ENCODE measurements around the gene CRIP2.

CRIP2 gene

GRCh38 chr14:105486163-105486973, 11.7 kb downstream of the CRIP2 start, which contains the start of gene CRIP1:
TSS of gene CRIP1 (plus strand) at chr14:105486886. CDS start at chr14:105487260, 374 bp downstream.
- DNase-seq (ENCODE audit: extremely low read depth in 1 of 2, low read depth in 1 of 2), result no peak

DNA sequence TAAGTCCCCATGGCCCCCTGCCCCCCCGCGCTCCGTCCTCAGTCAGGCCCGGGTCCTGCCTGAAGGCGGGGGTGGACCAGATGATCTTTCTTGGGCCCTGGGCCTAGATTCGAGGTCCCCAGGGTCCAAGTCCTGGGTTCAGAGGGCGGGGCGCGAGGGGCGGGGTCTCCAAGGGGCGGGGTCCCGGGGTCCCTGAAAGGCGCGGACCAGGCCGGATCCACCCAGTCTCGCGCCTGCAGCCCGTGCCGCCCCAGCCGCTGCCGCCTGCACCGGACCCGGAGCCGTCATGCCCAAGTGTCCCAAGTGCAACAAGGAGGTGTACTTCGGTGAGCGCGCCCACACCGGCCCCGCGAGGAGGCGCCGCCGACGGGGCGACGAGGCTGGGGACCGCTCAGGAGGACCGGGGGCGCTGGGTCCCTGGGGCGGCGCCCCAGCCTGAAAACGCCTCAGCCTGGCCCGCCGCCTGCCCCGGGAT, 12.4 kb downstream of the CRIP2 start:
- no peak for DNase-seq (ENCODE audit: extremely low read depth in 1 of 2, low read depth in 1 of 2)

- DNase-seq (ENCODE audit: extremely low read depth in 1 of 2, low read depth in 1 of 2), result peak in 1 of 2 donors; percentile 65
These were observed 12.9 kb downstream of the CRIP2 start for GRCh38 chr14:105487449-105487985.

- no peak for DNase-seq (ENCODE audit: extremely low read depth in 1 of 2, low read depth in 1 of 2)
These were observed 13.6 kb downstream of the CRIP2 start for GRCh38 chr14:105487986-105488777.

DNA sequence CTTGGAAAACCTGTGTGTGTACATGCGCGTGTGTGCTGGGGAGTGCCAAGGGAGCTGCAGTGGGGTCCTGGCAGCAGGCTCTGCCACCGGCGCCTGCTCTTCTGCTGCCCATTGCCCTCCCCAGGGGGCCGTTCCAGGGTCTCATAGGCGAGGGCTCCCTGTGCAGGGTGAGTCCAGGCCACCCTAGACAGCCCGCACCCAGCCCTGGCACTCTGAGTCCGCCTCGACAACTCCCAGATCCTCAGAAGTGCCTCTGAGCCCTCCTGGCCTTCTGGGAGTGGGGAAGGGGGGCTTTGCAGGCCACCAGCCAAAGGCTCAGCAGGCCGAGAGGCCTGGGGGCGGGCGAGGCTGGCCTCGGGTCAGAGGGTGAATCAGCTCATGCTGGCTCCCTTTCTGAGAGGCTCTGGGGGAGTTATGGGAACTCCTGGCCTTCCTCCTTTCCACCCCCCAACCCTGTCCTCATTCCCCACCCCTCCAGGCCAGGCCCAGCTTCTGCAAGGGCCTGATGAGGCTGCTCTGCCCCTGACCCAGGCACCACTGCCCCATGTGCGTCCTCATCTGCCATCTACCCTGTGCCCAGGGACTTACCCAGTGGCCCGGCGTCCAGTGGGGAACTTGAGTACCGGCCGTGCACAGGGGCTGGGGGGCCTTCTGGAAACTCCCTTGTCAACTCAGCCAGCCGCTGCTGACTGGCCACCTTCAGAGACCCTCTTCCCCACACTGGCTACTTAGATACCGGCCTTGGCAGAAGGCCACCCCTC, 14.3 kb downstream of the CRIP2 start:
- no peak for DNase-seq (ENCODE audit: extremely low read depth in 1 of 2, low read depth in 1 of 2)

GRCh38 chr14:105489542-105490266, 15.1 kb downstream of the CRIP2 start:
- DNase-seq (ENCODE audit: extremely low read depth in 1 of 2, low read depth in 1 of 2), result peak; percentile 77 to 92

- no peak for DNase-seq (ENCODE audit: extremely low read depth in 1 of 2, low read depth in 1 of 2)
These were observed 15.6 kb downstream of the CRIP2 start for GRCh38 chr14:105490267-105490571.

- DNase-seq (ENCODE audit: extremely low read depth in 1 of 2, low read depth in 1 of 2), result peak; percentile 96 to 98
These were observed 16.1 kb downstream of the CRIP2 start, which contains the start of gene TEDC1 for GRCh38 chr14:105490572-105491365. TSS of gene TEDC1 (plus strand) at chr14:105491246. CDS start at chr14:105491376, 130 bp downstream.

DNA sequence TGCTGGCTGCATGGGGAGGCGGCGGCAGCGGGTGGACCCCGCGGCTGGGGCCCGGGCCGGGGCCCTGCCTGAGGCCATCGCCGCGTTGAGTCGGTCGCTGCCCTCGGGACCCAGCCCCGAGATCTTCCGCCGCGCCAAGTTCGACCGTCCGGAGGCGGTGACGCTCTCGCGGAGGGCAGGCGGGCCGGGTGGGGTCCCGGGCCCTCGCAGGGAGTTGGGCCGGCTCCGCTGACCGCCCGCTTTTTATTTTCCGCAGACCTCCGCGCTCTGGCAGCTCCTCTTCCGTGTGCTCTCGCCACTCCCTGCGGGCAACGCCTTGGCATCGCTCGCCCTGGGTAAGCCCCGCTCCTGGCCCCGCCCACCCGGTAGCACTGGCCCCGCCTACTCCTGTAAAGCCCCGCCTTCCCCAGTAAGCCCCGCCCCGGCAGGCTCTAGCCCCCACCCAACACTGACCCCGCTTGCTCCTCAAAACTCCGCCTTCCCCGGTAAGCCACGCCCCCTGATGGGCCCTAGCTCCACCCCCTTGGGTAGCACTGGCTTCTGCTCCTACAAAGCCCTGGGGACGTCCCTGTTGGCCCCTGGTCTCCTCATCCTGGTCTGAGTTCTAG, 16.8 kb downstream of the CRIP2 start:
- DNase-seq (ENCODE audit: extremely low read depth in 1 of 2, low read depth in 1 of 2), result peak in 1 of 2 donors; percentile 77

- DNase-seq (ENCODE audit: extremely low read depth in 1 of 2, low read depth in 1 of 2), result no peak
These were observed 17.7 kb downstream of the CRIP2 start for GRCh38 chr14:105492031-105492970.

GRCh38 chr14:105492971-105493871, 18.6 kb downstream of the CRIP2 start:
- no peak for DNase-seq (ENCODE audit: extremely low read depth in 1 of 2, low read depth in 1 of 2)

DNA sequence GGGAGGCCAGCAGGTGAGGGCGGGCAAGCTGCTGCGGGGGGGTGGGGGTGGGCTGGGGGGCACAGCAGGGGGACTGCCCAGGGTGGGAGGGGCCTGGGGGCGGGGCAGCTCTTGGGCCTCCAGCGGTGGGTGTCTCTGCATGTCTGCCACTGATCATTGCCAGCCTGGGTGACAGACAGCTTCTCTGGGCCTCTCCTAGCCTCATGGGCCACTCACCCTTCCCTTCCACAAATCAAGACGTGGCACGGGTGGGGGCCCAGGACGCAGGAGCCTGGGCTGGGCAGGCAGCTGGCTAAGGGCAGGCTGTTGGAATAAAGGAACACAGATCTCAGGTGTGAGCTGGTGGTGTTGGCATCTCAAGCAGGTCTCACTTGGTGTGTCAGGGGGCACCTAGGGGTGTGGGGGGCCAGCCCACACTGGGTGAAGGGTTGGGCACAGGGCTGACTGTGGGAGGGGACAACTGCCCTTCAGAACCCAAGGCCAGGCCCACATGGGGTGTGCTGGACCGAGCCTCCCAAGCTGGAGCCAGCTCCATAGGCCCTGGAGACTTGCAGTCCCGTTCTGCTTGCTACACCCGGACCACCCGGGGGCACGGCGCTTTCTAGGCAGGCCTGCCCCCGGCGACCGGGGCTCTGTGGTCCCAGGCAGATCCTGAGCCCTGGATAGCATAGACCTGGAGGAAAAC, 19.4 kb downstream of the CRIP2 start:
- DNase-seq (ENCODE audit: extremely low read depth in 1 of 2, low read depth in 1 of 2), result no peak

GRCh38 chr14:105494606-105494929, 19.9 kb downstream of the CRIP2 start:
- DNase-seq (ENCODE audit: extremely low read depth in 1 of 2, low read depth in 1 of 2), result no peak

GRCh38 chr14:105495101-105495989, 20.7 kb downstream of the CRIP2 start:
- no peak for DNase-seq (ENCODE audit: extremely low read depth in 1 of 2, low read depth in 1 of 2)

Measured in activated CD8-positive, alpha-beta memory T cell treated with anti-CD3 and anti-CD28 coated beads for 1 hour (primary cell).